ENCODE results near the gene MTG1.
"Not testable (repeated sequence)": the region's sequence is repeated elsewhere in the genome, so short reads cannot be mapped to it uniquely, and the experiment has no call there.

Gene MTG1

GRCh38 chr10:133438711-133439273 is 44.8 kb downstream of the MTG1 start:
- H3K36me3 Mint-ChIP-seq (ENCODE audit: low read depth), result peaks cover 7% of the 10 kb centered on the region
- H3K4me1 Mint-ChIP-seq, result no peaks in the 10 kb centered on the region
- peaks cover 41% of the 10 kb centered on the region for H3K9me3 Mint-ChIP-seq
- no peaks in the 10 kb centered on the region for H3K27me3 Mint-ChIP-seq (ENCODE audit: low read depth)
- no peak overlapping the region for H3K4me3 Mint-ChIP-seq
- no peak overlapping the region for H3K27ac Mint-ChIP-seq
- TF ChIP-seq, protein P1, sequence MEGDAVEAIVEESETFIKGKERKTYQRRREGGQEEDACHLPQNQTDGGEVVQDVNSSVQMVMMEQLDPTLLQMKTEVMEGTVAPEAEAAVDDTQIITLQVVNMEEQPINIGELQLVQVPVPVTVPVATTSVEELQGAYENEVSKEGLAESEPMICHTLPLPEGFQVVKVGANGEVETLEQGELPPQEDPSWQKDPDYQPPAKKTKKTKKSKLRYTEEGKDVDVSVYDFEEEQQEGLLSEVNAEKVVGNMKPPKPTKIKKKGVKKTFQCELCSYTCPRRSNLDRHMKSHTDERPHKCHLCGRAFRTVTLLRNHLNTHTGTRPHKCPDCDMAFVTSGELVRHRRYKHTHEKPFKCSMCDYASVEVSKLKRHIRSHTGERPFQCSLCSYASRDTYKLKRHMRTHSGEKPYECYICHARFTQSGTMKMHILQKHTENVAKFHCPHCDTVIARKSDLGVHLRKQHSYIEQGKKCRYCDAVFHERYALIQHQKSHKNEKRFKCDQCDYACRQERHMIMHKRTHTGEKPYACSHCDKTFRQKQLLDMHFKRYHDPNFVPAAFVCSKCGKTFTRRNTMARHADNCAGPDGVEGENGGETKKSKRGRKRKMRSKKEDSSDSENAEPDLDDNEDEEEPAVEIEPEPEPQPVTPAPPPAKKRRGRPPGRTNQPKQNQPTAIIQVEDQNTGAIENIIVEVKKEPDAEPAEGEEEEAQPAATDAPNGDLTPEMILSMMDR (IDR thresholded peaks at IDR 0.05; ENCODE audit: unreplicated experiment in 3 of 3), result no peak

DNA sequence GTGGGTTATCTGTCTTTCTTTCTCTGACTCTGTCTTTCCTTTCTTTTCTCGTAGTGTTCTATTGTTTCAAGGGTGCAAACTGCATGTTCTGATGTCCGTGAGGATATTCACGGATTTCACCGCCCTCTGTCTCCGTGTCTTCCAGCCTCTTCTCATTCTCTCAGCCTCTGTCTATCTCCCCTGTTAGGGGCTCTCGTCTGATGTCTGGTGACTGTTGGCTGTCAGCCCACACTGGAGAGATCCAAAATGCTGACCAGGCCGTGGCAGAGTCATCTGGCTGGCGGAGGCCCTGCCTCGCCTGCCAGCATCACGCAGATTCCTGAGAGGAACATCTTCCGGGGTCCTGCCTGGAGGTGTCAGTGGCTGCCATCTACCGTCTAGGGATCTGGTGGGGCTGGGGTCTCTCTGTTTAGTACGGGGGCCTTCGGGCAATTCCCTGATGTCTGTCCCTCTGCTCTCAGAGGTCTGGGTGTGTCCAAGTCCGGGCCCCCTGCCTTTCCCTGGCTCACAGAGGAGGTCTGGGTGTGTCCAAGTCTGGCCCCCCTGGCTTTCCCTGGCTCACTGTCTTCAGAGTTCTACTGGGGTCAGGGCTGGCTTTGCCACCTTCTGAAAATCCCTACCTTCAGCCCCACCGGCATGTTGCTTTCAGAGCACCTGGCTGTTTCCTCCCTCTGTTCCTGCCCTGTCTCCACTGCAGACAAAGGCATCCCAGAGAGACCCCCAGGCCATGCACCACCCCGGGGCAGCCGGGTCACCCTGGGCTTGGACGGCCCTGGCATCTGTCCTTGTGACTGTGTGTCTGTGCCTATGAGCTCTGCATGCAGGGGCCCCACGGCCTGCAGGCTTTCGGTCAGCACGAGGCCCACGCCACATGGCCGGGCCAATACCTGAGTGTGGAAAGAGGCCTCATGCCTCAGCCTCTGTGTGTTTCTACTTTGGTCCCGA is 45.8 kb downstream of the MTG1 start:
- Mint-ChIP-seq H3K36me3 (ENCODE audit: low read depth) (peaks cover 7% of the 10 kb centered on the region), H3K4me1 (no peaks in the 10 kb centered on the region), H3K4me3 (no peak overlapping the region), H3K27ac (no peak overlapping the region), H3K27me3 (ENCODE audit: low read depth) (no peaks in the 10 kb centered on the region), H3K9me3 (peaks cover 39% of the 10 kb centered on the region)
- TF ChIP-seq, protein P1 (IDR thresholded peaks at IDR 0.05; ENCODE audit: unreplicated experiment in 3 of 3), result no peak

DNA sequence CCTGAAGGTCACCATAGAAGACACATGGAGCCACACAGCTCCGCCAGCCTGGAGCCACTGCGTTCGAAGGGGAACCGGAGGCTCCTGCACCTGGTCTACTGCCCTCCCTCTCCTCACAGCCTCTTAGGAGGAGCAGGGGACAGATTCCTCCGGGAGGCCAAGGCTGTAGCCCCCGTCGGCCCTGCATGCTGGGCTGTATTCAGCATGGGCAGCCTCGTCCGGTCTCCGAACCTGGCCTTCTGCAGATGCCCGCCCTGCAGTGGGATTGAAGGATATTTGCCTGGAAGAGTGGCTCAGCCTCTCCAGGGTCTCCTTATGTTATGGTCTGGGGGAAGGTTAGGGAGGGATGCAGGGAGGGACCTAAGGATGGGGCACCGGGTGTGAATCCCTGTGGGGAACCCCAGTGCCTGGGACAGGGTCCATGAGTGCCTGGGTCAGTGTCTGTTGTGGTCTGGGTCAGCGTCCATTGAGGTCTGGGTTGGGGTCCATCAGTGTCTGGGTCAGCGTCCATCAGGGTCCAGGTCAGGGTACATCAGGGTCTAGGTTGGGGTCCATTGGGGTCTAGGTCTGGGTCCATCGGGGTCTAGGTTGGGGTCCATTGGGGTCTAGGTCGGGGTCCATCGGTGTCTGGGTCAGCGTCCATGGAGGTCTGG is 46.8 kb downstream of the MTG1 start:
- TF ChIP-seq, protein P1 (IDR thresholded peaks at IDR 0.05; ENCODE audit: unreplicated experiment in 3 of 3), result no peak
- Mint-ChIP-seq H3K4me1 (no peaks in the 10 kb centered on the region), H3K9me3 (peaks cover 43% of the 10 kb centered on the region), H3K27me3 (ENCODE audit: low read depth) (no peaks in the 10 kb centered on the region), H3K27ac (no peak overlapping the region), H3K36me3 (ENCODE audit: low read depth) (peaks cover 11% of the 10 kb centered on the region), H3K4me3 (no peak overlapping the region)

DNA sequence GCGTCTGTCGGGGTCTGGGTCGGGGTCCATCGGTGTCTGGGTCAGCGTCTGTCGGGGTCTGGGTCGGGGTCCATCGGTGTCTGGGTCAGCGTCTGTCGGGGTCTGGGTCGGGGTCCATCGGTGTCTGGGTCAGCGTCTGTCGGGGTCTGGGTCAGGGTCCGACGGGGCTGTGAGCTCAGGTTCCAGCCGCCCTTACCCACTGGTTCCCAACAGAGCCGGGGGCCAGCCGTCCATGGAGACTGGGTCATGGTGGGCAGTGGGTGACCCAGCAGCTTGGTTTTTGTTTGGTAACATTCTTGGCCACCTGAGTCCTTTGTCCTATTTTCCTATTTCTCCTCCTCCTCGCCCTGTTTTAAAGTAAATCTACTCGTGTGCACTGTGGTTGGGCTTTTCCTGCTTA is 47.4 kb downstream of the MTG1 start:
- H3K9me3 Mint-ChIP-seq, result peaks cover 43% of the 10 kb centered on the region
- not testable (repeated sequence) for H3K27me3 Mint-ChIP-seq (ENCODE audit: low read depth); H3K4me3 Mint-ChIP-seq

GRCh38 chr10:133441780-133442179 is 47.8 kb downstream of the MTG1 start:
- H3K9me3 Mint-ChIP-seq, result peaks cover 41% of the 10 kb centered on the region

More for the DNA sequence above, 47.4 kb downstream of the MTG1 start:
- H3K27ac Mint-ChIP-seq, H3K4me1 Mint-ChIP-seq: not testable (repeated sequence)
- H3K36me3 Mint-ChIP-seq (ENCODE audit: low read depth), result peaks cover 11% of the 10 kb centered on the region

More at GRCh38 chr10:133441780-133442179, 47.8 kb downstream of the MTG1 start:
- Mint-ChIP-seq H3K27ac (no peak overlapping the region), H3K4me1 (no peaks in the 10 kb centered on the region), H3K36me3 (ENCODE audit: low read depth) (peaks cover 14% of the 10 kb centered on the region), H3K4me3 (no peak overlapping the region), H3K27me3 (ENCODE audit: low read depth) (no peaks in the 10 kb centered on the region)
- TF ChIP-seq, protein P1 (IDR thresholded peaks at IDR 0.05; ENCODE audit: unreplicated experiment in 3 of 3), result no peak

Measured in nephron (organoid).